OCI-LY7 (cell line): ENCODE measurements around the gene IGSF3. TPM values are rescaled to one million over a fixed set of nuclear protein-coding genes. Genes with fewer than 3 reads are reported as not detected.

Experiments used
- BruUV-seq: library from RNA; stranded (reverse); fragments of 400-500 nt; replicated peaks from 2 replicates; lab custom pipeline; 2021; lab: Mats Ljungman, UMichigan
- CTCF ChIA-PET: fragments of 300-600 bp; sonication (Branson Sonifier 250); formaldehyde crosslinking; loops from one replicate; lab custom pipeline; 2022; ENCODE audit warnings: antibody characterized with exemption; ENCODE audit not compliant: unreplicated experiment; lab: Charles Lee
- POLR2A ChIA-PET: fragments of 300-600 bp; sonication (Branson Sonifier 250); formaldehyde crosslinking; loops from one replicate; lab custom pipeline; 2022; ENCODE audit warnings: antibody characterized with exemption; lab: Charles Lee
- DNase-seq: peaks from one replicate; pipeline ENCODE4 v3.0.0-alpha.2; 2015; ENCODE audit warnings: low spot score
- H2AFZ ChIP-seq: fragments of 200-600 bp; sonication (generic), shearing (Covaris generic); 2 replicates; pipeline ENCODE4 v1.6.1; 2014; ENCODE audit warnings: mild to moderate bottlenecking, antibody characterized with exemption, low read length, moderate library complexity
- H3K27ac ChIP-seq: fragments of 200-600 bp; sonication (generic); 2 replicates; pipeline ENCODE4 v1.5.1; 2014; ENCODE audit warnings: mixed run types, low read depth, mild to moderate bottlenecking, moderate library complexity, low read length, inconsistent platforms; ENCODE audit not compliant: poor library complexity, severe bottlenecking
- H3K36me3 ChIP-seq: fragments of 200-600 bp; sonication (generic); 2 replicates; pipeline ENCODE4 v1.6.1; 2014; ENCODE audit warnings: mild to moderate bottlenecking, antibody characterized with exemption, low read length, moderate library complexity, mixed read lengths; ENCODE audit not compliant: insufficient read depth
- H3K4me1 ChIP-seq: fragments of 200-600 bp; sonication (generic); 2 replicates; pipeline ENCODE4 v1.5.1; 2014; ENCODE audit warnings: mild to moderate bottlenecking, low read length; ENCODE audit not compliant: insufficient read depth, poor library complexity, severe bottlenecking
- H3K4me2 ChIP-seq: fragments of 200-600 bp; sonication (generic); 2 replicates; pipeline ENCODE4 v1.6.1; 2014; ENCODE audit warnings: mild to moderate bottlenecking, low read length
- H3K4me3 ChIP-seq: fragments of 200-600 bp; sonication (generic); 2 replicates; pipeline ENCODE4 v1.5.1; 2014; ENCODE audit warnings: mild to moderate bottlenecking, low read depth, low read length; ENCODE audit not compliant: poor library complexity, severe bottlenecking
- H3K79me2 ChIP-seq: fragments of 200-600 bp; sonication (generic); 2 replicates; pipeline ENCODE4 v1.6.1; 2016; ENCODE audit warnings: low read depth, mild to moderate bottlenecking, low read length, moderate library complexity, mixed read lengths; ENCODE audit not compliant: insufficient read depth
- H3K9me2 ChIP-seq: fragments of 200-600 bp; sonication (generic); 2 replicates; pipeline ENCODE4 v1.6.1; 2016; ENCODE audit warnings: mild to moderate bottlenecking, low read length, mixed read lengths; ENCODE audit not compliant: insufficient read depth
- H3K9me3 ChIP-seq: fragments of 200-600 bp; sonication (generic); 2 replicates; pipeline ENCODE4 v1.6.1; 2014; ENCODE audit warnings: mild to moderate bottlenecking, mixed run types, low read length, mixed read lengths
- H4K20me1 ChIP-seq: fragments of 200-600 bp; sonication (generic); 2 replicates; pipeline ENCODE4 v1.6.1; 2014; ENCODE audit warnings: mild to moderate bottlenecking, antibody characterized with exemption, low read length, moderate library complexity, mixed read lengths; ENCODE audit not compliant: insufficient read depth
- EZH2phosphoT487 ChIP-seq: fragments of 200-600 bp; sonication (generic); IDR thresholded peaks from 2 replicates; pipeline ENCODE4 v1.6.1; 2018; ENCODE audit warnings: low read depth, borderline replicate concordance, mild to moderate bottlenecking, mixed run types, antibody characterized with exemption, low read length, moderate library complexity, mixed read lengths
- intact Hi-C: fragments of 100-400 bp; cut with micrococcal nuclease; formaldehyde crosslinking; loops from one replicate; pipeline ENCODE4 v1.10.0; 2022; ENCODE audit not compliant: unreplicated experiment
- total RNA-seq, 2 experiments: library from RNA; depleted of rRNA in 1 of 2; stranded (reverse); fragments of >200 nt in 1 of 2; shearing (Covaris generic) in 1 of 2; gene quantifications; 2 replicates each; pipeline ENCODE4 v1.2.3, GENCODE V29; 2014 to 2022
- TF ChIP-seq, protein P1 (sequence below): fragments of 200-600 bp; sonication (generic); conservative IDR thresholded peaks from 2 replicates; pipeline ENCODE4 v1.5.1; 2014; ENCODE audit warnings: mild to moderate bottlenecking, antibody characterized with exemption, low read length, moderate library complexity, mixed read lengths

Gene IGSF3
- total RNA-seq, 2 experiments from 2014 or later = not detected

DNA sequence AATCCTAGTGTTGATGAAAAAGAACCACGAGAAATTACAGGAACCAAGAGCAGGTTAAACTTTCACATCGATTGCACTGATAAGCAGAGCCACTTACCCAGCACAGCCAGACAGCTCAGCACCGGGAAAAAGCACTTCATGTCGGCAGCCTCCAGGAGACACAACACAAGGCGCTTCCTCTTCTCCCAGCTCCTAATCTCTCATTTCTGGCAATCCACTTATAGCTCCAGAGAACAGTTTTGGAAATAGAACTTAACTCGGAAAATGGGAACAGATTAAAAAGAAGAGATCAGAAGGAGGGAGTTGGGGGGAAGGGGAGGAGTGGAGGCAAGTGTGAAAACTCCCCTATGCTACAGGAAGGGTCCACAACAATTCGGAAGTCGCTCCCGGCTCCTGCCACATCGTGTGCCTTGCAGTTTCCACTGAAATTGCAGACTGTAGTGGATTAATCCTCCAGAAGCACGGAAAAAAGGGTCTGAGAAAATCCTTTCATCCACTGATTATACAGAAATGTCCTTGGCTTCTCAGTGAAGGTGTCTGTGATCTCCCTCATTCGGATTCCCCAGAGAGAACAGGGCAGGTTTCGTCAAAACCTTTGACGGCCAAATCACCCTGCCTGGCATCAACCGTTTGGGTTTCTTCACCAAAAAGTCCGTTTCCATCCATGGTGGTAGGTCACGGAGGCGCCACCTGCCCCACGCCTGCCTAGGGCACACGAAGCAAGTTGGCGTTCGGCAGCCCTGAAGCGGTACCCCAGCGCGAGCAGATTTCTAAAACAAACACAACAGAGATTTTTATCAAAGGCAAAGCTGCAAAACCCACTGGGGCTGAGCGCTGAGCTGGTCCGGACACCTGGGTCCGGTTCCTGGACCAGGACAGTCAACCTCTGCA, 1.1 kb downstream of the IGSF3 start:
- TF ChIP-seq EZH2phosphoT487 = no peak
- TF ChIP-seq, protein P1, sequence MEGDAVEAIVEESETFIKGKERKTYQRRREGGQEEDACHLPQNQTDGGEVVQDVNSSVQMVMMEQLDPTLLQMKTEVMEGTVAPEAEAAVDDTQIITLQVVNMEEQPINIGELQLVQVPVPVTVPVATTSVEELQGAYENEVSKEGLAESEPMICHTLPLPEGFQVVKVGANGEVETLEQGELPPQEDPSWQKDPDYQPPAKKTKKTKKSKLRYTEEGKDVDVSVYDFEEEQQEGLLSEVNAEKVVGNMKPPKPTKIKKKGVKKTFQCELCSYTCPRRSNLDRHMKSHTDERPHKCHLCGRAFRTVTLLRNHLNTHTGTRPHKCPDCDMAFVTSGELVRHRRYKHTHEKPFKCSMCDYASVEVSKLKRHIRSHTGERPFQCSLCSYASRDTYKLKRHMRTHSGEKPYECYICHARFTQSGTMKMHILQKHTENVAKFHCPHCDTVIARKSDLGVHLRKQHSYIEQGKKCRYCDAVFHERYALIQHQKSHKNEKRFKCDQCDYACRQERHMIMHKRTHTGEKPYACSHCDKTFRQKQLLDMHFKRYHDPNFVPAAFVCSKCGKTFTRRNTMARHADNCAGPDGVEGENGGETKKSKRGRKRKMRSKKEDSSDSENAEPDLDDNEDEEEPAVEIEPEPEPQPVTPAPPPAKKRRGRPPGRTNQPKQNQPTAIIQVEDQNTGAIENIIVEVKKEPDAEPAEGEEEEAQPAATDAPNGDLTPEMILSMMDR = no peak
- H3K4me2 ChIP-seq = no peak overlapping the region
- no peak overlapping the region for H2AFZ ChIP-seq
- H3K79me2 ChIP-seq = no peaks in the 10 kb centered on the region
- BruUV-seq = no TSS peak
- no peaks in the 10 kb centered on the region for H3K9me3 ChIP-seq
- H4K20me1 ChIP-seq = no peaks in the 10 kb centered on the region
- no peak overlapping the region for H3K4me3 ChIP-seq
- no peaks in the 10 kb centered on the region for H3K4me1 ChIP-seq
- H3K9me2 ChIP-seq = no peaks in the 10 kb centered on the region
- no peaks in the 10 kb centered on the region for H3K36me3 ChIP-seq
- ChIA-PET POLR2A (no interaction called here), CTCF (no interaction called here)
- no peak overlapping the region for H3K27ac ChIP-seq
- no peak for DNase-seq
- intact Hi-C loops = no loop called here

DNA sequence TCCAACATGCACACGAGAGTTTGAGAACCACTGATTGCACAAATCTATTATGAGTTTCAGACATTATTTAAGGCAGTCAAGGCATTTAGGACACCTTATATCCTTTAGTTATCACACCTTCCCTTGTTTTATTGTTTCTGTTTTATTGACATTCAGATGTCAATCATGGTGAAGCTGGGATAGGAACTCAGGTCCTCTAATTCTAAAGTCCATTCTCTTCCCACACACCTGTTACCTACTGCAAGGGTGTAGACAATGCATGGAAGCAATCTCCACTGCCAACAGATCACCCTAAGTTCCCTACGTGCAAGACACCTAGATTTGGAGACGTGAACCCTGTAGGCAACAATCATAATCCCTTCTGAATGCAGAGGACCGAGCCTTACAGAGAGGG, 2.6 kb downstream of the IGSF3 start:
- Histone ChIP-seq H3K79me2 (no peaks in the 10 kb centered on the region), H3K4me2 (no peak overlapping the region), H3K27ac (no peak overlapping the region), H2AFZ (no peak overlapping the region), H4K20me1 (no peaks in the 10 kb centered on the region), H3K36me3 (no peaks in the 10 kb centered on the region), H3K9me2 (no peaks in the 10 kb centered on the region), H3K9me3 (no peaks in the 10 kb centered on the region), H3K4me3 (no peak overlapping the region), H3K4me1 (no peaks in the 10 kb centered on the region)
- no TSS peak for BruUV-seq
- no peak for DNase-seq
- intact Hi-C loops = no loop called here
- ChIA-PET CTCF (no interaction called here), POLR2A (no interaction called here)
- TF ChIP-seq, protein P1 = no peak
- TF ChIP-seq EZH2phosphoT487 = no peak

GRCh38 chr1:116664366-116664977, 3.1 kb downstream of the IGSF3 start:
- BruUV-seq = no TSS peak

More at GRCh38 chr1:116664366-116664977, 3.1 kb downstream of the IGSF3 start:
- Histone ChIP-seq H3K27ac (no peak overlapping the region), H4K20me1 (no peaks in the 10 kb centered on the region), H3K9me3 (no peaks in the 10 kb centered on the region), H3K4me1 (no peaks in the 10 kb centered on the region), H3K4me3 (no peak overlapping the region), H2AFZ (no peak overlapping the region), H3K79me2 (no peaks in the 10 kb centered on the region), H3K4me2 (no peak overlapping the region), H3K9me2 (no peaks in the 10 kb centered on the region), H3K36me3 (no peaks in the 10 kb centered on the region)
- TF ChIP-seq EZH2phosphoT487 = no peak
- TF ChIP-seq, protein P1 = no peak
- CTCF ChIA-PET = no interaction called here
- DNase-seq = no peak
- intact Hi-C loops = no loop called here
- POLR2A ChIA-PET = interaction anchor here (0.6 kb wide), 1 partner anchor 107 kb away, joined by 3 read pairs; no protein-coding TSS in a partner anchor
